Measurements from ENCODE around the gene HAGHL.

The HAGHL gene

DNA sequence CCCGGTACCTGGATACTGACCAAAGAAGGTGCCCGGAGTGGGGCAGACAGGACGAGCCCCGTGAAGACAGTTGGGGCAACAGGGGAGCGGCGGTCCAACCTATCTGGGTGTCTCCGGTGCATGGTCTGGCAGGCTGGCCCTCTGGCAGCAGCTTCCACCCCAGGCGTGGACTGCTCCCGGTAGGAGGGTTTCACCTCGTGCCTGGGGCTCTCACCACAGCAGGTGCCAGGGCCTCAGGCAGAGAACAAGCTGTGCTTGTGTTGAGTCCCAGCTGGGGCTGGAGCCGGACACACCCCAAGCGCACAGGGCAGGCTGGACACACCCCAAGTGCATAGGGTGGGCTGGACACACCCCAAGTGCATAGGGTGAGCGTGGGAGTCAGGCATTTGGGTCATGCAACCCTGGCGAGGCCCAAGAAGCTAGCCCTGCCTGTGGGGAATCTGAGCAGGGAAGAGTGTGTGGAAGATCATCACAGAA lies 19.8 kb upstream of the HAGHL start:
- DNase-seq (ENCODE audit: low read depth): no peak

- no peak for DNase-seq (ENCODE audit: low read depth)
Measured at GRCh38 chr16:708019-708418, 18.9 kb upstream of the HAGHL start.

- DNase-seq (ENCODE audit: low read depth): no peak
Measured at GRCh38 chr16:708959-709358, 17.9 kb upstream of the HAGHL start.

DNA sequence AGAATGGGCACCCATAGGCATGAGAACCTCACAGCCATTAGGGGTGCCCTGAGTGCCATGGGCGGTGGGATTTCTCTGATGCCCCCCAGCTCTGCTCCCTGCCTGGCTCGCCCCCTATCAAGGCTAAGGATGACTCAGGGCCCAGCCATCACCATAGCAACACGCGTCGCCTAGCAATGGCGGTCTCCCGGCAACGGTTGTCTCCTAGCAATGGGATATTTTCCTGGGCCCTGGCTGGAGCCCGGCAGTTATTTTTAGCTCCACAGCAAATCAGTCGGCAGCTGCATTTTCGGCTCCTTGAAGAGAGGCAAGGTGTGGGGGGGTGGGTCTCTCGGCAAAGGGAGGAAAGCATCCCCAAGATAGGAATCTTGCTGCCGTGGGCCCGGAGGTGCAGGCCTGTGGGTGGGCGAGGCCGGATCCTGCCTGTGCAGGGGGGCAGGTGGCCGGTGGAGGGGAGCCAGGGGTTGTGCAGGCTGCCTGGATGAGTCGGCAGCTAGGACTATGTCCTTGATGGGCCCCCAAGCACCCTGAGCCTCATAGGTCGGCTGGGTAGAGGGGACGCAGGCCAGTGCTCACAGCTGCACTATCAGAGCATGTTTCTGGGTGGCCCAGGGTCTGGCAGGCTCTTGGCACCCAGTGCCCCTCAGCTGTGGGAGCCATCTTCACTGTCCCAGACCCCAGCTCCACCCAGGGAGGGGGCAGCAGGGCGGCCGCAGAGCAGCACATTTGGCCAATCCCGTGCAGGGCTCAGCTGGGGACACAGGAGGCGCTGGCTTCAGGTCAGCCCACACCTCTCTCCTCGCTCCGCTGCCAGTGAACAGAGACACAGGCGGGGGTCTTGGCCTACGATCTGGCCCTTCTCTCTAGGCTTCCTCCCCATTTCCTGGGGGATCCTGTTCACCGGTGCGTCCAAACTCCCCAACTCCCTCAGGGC lies 17.1 kb upstream of the HAGHL start:
- DNase-seq (ENCODE audit: low read depth): peak; percentile 65

GRCh38 chr16:710500-711075 lies 16.3 kb upstream of the HAGHL start:
- no peak for DNase-seq (ENCODE audit: low read depth)

- DNase-seq (ENCODE audit: low read depth): no peak
Measured at GRCh38 chr16:711084-711483, 15.8 kb upstream of the HAGHL start.

DNA sequence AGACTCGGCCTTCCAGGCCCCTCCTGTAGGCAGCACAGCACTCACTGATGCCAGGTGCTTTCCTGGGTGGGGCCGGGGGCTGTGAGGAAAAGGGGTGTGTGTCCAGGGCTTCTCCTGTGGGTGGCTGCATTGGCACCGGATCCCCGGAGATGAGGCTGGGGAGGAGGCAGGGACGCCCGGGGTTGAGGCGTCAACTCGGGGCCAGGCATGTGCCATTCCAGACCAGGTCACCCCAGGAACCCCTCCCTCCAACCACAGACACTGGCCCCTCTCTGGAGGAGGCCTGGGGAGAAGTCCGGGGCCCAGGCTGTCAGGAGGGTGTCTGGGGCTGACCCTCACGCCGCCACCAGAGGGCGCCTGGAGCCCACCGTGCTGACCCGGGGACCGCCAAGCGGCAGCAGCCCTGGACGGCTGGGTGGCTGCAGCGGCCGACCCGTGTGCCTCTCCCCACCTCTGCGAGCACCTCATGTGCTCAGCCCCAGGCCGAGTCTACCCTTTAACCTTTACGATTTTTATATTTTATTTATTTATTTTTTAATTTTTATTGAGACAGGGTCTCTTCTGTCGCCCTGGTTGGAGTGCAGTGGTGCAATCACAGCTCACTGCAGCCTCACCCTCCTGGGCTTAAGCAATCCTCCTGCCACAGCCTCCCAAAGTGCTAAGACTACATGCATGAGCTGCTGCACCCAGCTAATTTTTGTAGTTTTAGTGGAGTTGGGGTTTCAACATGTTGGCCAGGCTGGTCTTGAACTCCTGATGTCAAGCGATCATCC lies 15.2 kb upstream of the HAGHL start:
- DNase-seq (ENCODE audit: low read depth): no peak

- peak; percentile 88 for DNase-seq (ENCODE audit: low read depth)
Measured at GRCh38 chr16:712740-713250, 14.1 kb upstream of the HAGHL start.

DNA sequence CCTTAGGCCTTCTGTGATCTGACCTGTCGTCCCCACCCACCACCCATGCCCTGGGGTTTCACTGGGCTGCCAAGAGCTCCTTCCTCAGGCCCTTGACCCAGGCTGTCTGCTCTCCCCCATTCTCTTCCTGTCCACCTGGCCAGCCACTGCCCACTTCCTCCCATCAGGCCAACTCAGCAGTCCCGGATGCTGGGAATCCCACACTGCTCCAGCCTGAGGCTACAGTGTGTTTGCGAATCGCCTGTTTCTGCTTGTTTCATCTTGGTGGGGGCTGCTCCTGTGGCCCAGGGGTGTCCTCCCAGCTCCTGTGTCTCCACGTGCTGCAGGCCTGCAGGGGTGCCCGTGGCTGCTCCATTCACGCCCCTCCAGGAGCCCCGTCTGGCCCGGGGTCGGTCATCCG lies 12.8 kb upstream of the HAGHL start:
- no peak for DNase-seq (ENCODE audit: low read depth)

DNA sequence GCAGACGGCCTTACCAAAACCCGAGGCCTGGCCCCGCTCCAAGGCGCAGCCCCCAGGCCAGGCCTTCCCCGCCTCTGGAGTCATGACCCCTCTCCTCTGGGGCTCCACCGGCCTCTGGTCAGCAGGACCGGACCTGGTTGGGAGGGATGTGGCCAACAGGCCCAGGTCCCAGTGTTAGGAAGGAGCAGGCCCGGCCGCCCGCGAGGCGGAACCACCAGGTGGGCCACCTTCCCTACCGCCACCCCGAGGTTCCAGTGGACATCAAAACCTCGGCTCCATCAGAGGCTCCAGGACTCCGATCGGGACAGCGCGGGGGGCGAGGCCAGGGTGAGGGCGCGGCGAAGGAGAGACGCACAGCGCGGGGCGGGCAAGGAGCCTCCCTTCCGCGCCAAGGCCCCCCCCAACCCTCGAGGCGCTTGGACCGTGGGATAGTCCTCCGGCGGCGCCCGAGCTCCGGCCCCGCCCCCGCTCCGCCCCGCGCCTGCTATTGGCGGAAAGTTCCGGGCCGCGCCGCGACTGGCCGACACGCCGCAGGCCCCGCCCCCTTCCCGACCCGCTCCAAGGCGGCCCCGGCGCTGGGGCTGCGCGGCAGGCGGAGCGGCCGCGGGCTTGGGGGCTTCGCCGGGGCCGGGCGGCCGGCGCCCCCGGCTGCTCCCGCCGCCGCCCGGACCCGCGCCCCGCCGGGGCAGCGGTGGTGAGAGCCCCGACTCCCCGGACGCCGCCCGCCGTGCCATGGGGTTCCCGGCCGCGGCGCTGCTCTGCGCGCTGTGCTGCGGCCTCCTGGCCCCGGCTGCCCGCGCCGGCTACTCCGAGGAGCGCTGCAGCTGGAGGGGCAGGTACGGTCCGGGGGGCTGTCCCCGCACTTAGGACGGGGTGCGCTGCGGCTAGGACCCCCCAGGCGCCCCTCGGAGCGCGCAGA lies 12.1 kb upstream of the HAGHL start, which contains the start of gene METRN:
Gene METRN (plus strand): TSS at position 561 of the 919 bp plus-strand sequence. CDS start 172 bp downstream, at position 733.
- no peak for DNase-seq (ENCODE audit: low read depth)

GRCh38 chr16:715477-716199 lies 11.3 kb upstream of the HAGHL start:
- no peak for DNase-seq (ENCODE audit: low read depth)

- DNase-seq (ENCODE audit: low read depth): no peak
Measured at GRCh38 chr16:716200-716568, 10.7 kb upstream of the HAGHL start.

DNA sequence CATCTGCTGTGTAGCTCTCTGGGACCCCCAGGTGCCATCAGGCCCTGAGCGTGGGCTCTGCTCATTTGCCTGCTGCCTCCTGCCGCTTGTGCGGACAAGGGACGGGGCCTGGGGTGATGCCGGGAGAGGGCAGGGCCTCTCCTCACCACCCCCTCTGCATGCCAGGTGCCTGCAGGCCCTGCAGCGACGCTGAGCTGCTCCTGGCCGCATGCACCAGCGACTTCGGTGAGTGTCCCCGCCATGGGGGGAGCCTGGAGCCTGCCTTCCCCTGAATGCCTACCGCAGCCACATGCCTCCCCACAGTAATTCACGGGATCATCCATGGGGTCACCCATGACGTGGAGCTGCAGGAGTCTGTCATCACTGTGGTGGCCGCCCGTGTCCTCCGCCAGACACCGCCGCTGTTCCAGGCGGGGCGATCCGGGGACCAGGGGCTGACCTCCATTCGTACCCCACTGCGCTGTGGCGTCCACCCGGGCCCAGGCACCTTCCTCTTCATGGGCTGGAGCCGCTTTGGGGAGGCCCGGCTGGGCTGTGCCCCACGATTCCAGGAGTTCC lies 10.1 kb upstream of the HAGHL start:
- DNase-seq (ENCODE audit: low read depth): no peak

DNA sequence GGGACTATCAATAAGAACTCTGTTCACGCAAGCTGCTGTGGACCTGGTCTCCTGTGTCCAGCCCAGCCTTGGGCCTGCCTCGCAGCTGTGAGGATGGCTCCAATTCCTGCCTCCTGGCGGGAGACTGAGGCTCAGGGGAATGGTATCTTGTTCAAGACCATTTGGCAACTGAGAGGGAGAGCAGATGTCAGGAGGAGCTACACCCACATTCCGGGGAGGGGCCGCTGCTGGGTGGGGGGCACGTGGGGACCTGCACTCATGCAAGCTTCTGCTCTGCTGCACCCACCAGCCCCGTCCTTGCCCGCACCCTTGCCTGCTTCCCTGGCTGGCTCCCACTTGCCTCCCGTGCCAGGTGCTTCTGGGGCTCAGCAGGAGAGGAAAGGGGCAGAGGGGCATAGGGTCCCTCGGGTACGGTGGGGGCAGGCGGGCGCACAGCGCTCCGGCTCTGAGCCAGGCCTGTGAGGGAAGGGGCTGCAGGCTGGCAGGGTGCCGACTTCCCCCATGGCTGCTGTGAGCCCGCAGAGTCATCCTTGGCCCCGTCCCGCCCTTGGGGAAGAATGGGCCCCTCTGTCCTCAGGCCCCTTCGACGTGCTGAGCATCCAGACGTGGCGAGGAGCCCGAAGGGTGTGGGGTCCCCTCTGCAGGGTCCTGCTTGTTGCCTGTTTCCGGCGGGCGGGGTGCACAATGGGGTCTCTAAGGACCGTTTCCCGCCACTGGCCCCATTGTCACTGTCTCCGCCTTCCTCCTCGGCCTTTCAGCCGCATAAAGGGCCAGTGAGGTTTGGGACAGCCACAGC lies 9.3 kb upstream of the HAGHL start:
- no peak for DNase-seq (ENCODE audit: low read depth)

- no peak for DNase-seq (ENCODE audit: low read depth)
Measured at GRCh38 chr16:718389-718788, 8.5 kb upstream of the HAGHL start.

DNA sequence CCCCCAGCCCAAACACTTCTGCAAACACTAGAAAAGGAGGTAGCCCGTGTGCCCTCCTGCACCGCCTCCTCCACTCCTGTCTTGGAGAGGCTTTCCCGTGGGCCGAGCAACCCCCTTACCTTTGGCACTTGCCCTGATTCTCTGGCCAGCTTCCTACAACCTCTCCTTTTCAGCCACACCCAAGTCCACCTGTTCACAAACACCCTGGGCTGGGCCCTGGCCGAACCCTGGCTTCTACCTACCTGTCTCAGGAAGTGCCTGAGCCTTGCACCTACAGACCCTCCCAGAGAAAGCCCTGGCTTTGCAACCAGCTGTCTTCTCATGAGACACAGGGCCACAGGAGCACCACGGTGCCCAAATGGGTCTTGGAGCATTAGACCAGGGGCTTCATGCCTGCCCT lies 8.0 kb upstream of the HAGHL start:
- no peak for DNase-seq (ENCODE audit: low read depth)

- no peak for DNase-seq (ENCODE audit: low read depth)
Measured at GRCh38 chr16:719815-720446, 7.0 kb upstream of the HAGHL start.

DNA sequence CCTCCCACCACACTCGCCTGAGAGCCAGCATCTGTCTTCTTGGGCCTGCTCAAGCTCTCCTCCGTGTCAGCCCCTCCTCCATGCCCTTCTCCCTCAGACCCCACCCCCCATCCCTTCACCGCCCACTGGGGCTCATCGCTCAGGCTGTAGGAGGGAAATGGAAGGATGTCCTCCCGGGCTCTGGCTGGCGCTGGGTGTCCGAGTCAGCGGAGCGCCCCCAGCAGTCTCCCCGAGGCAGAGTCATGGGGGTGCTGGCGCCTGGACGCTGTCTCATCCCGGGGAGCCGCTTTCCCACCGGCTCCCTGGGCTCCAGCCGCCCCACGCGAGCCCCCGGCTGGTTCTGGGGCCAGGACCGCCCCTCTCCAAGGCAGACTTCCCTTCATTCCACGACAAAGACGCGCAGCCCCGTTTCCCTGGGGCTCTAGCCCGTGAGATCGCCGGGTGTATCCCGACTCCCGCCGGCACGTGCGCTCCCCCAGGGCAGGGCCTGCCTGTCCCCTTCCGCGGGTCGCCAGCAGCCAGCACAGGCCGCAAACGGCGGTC lies 6.4 kb upstream of the HAGHL start:
- DNase-seq (ENCODE audit: low read depth): no peak

All from non-pigmented ciliary epithelial cell (primary cell).